IMR-90 (cell line): ENCODE results near the gene AGFG1. TPM values are rescaled to one million over a fixed set of nuclear protein-coding genes. Genes with fewer than 3 reads are reported as not detected.

ENCODE experiments used
- ATAC-seq: fragments of 200-7000 bp; cut with Tn5 transposase; 2 replicates; pipeline ENCODE4 v1.9.1; 2020; ENCODE audit warnings: low read depth, mild to moderate bottlenecking, moderate library complexity
- BruUV-seq: library from RNA; stranded (reverse); fragments of 400-500 nt; replicated peaks from 2 replicates; lab custom pipeline; 2021; lab: Mats Ljungman, UMichigan
- CTCF ChIA-PET: fragments of 300-600 bp; formaldehyde crosslinking; extraction: SDS; loops from one replicate; lab custom pipeline; 2021; ENCODE audit warnings: antibody characterized with exemption; lab: Yijun Ruan, JAX
- POLR2A ChIA-PET: fragments of 300-600 bp; sonication (Branson Sonifier 250); formaldehyde crosslinking; loops from one replicate; lab custom pipeline; 2022; ENCODE audit warnings: antibody characterized with exemption; ENCODE audit not compliant: unreplicated experiment; lab: Charles Lee
- DNase-seq: peaks from one replicate; pipeline ENCODE4 v3.0.0; 2013
- H2AFZ ChIP-seq: replicated peaks from 2 replicates; pipeline ENCODE3; 2013; ENCODE audit warnings: low read length, mild to moderate bottlenecking; ENCODE audit not compliant: poor library complexity
- H2AK5ac ChIP-seq: 2 replicates; pipeline ENCODE4 v1.6.1; 2013; ENCODE audit warnings: low read depth, low read length, inconsistent platforms
- H2AK9ac ChIP-seq: replicated peaks from 2 replicates; pipeline ENCODE3; 2013; ENCODE audit warnings: mild to moderate bottlenecking, low read depth, low read length, moderate library complexity; ENCODE audit not compliant: poor library complexity
- H2BK120ac ChIP-seq: 2 replicates; pipeline ENCODE4 v1.6.1; 2013; ENCODE audit warnings: low read depth, low read length, inconsistent platforms
- H2BK15ac ChIP-seq: 3 replicates; pipeline ENCODE4 v1.6.1; 2013; ENCODE audit warnings: low read depth, low read length, inconsistent platforms
- H2BK20ac ChIP-seq: 2 replicates; pipeline ENCODE4 v1.6.1; 2013; ENCODE audit warnings: low read depth, mild to moderate bottlenecking, inconsistent platforms, low read length, moderate library complexity
- H2BK5ac ChIP-seq: 2 replicates; pipeline ENCODE4 v1.6.1; 2013; ENCODE audit warnings: mild to moderate bottlenecking, low read depth, low read length, inconsistent platforms; ENCODE audit not compliant: poor library complexity, severe bottlenecking
- H3K14ac ChIP-seq: replicated peaks from 2 replicates; pipeline ENCODE4 v1.6.1; 2013; ENCODE audit warnings: low read depth, low read length, inconsistent platforms
- H3K18ac ChIP-seq: 2 replicates; pipeline ENCODE4 v1.6.1; 2013; ENCODE audit warnings: low read depth, low read length, control low read depth
- H3K23ac ChIP-seq: 2 replicates; pipeline ENCODE4 v1.6.1; 2013; ENCODE audit warnings: low read depth, low read length, inconsistent platforms
- H3K27ac ChIP-seq: 2 replicates; pipeline ENCODE4 v1.5.1; 2013; ENCODE audit warnings: mild to moderate bottlenecking, control low read depth, low read length; ENCODE audit not compliant: insufficient read depth
- H3K27me3 ChIP-seq: 2 replicates; pipeline ENCODE4 v1.6.1; 2013; ENCODE audit warnings: low read length; ENCODE audit not compliant: control insufficient read depth, insufficient read depth
- H3K36me3 ChIP-seq: 2 replicates; pipeline ENCODE4 v1.6.1; 2013; ENCODE audit warnings: low read length, mixed read lengths; ENCODE audit not compliant: control insufficient read depth, insufficient read depth
- H3K4ac ChIP-seq: 2 replicates; pipeline ENCODE4 v1.6.1; 2013; ENCODE audit warnings: low read depth, low read length, inconsistent platforms
- H3K4me1 ChIP-seq: 2 replicates; pipeline ENCODE4 v1.6.1; 2013; ENCODE audit warnings: low read length, mixed read lengths; ENCODE audit not compliant: control insufficient read depth, insufficient read depth
- H3K4me2 ChIP-seq: 2 replicates; pipeline ENCODE4 v1.6.1; 2013; ENCODE audit warnings: low read depth, mild to moderate bottlenecking, control low read depth, low read length, moderate library complexity
- H3K4me3 ChIP-seq: 2 replicates; pipeline ENCODE4 v1.5.1; 2013; ENCODE audit warnings: low read depth, mild to moderate bottlenecking, control low read depth, low read length, moderate library complexity; ENCODE audit not compliant: insufficient read depth
- H3K56ac ChIP-seq: 2 replicates; pipeline ENCODE4 v1.6.1; 2013; ENCODE audit warnings: low read length, inconsistent platforms; ENCODE audit not compliant: insufficient read depth; ENCODE audit errors: extremely low read depth
- H3K79me1 ChIP-seq, 2 experiments: 2 replicates each; pipeline ENCODE4 v1.6.1; 2013; ENCODE audit warnings: low read length in 2 of 2, inconsistent platforms in 1 of 2, low read depth in 1 of 2
- H3K9ac ChIP-seq: 2 replicates; pipeline ENCODE4 v1.6.1; 2013; ENCODE audit warnings: low read depth, low read length, control low read depth
- H3K9me1 ChIP-seq: 2 replicates; pipeline ENCODE4 v1.6.1; 2013; ENCODE audit warnings: low read length, inconsistent platforms; ENCODE audit not compliant: insufficient read depth
- H3K9me3 ChIP-seq: 2 replicates; pipeline ENCODE4 v1.6.1; 2013; ENCODE audit warnings: low read length; ENCODE audit not compliant: control insufficient read depth, insufficient read depth
- H4K20me1 ChIP-seq: 2 replicates; pipeline ENCODE4 v1.6.1; 2013; ENCODE audit warnings: low read length, inconsistent platforms; ENCODE audit not compliant: insufficient read depth
- H4K5ac ChIP-seq: 2 replicates; pipeline ENCODE4 v1.6.1; 2013; ENCODE audit warnings: mild to moderate bottlenecking, low read depth, low read length, control low read depth
- H4K8ac ChIP-seq, 2 experiments: 2 replicates each; pipeline ENCODE4 v1.6.1; 2013; ENCODE audit warnings: low read depth in 2 of 2, low read length in 2 of 2, control low read depth in 1 of 2, inconsistent platforms in 1 of 2
- H4K91ac ChIP-seq: 2 replicates; pipeline ENCODE4 v1.6.1; 2013; ENCODE audit warnings: low read depth, low read length, inconsistent platforms; ENCODE audit not compliant: insufficient read depth
- BHLHE40 ChIP-seq: fragments of 150-350 bp; IDR thresholded peaks from 2 replicates; pipeline ENCODE4 v1.6.1; 2016; ENCODE audit warnings: mild to moderate bottlenecking, low read depth, low read length
- CEBPB ChIP-seq: IDR thresholded peaks from 2 replicates; pipeline ENCODE4 v1.6.1; 2012; ENCODE audit warnings: low read depth, low read length, improper control_type of control experiment
- CHD1 ChIP-seq: IDR thresholded peaks from 2 replicates; pipeline ENCODE4 v1.6.1; 2012; ENCODE audit warnings: low read depth, low read length, improper control_type of control experiment
- FOS ChIP-seq: fragments of 150-350 bp; IDR thresholded peaks from 2 replicates; pipeline ENCODE4 v1.6.1; 2016; ENCODE audit warnings: low read depth, low read length
- MAFK ChIP-seq: IDR thresholded peaks from 2 replicates; pipeline ENCODE4 v1.6.1; 2012; ENCODE audit warnings: low read depth, low read length, improper control_type of control experiment
- MAZ ChIP-seq: IDR thresholded peaks from 2 replicates; pipeline ENCODE4 v1.6.1; 2012; ENCODE audit warnings: low read depth, mild to moderate bottlenecking, low read length, improper control_type of control experiment, moderate library complexity, borderline replicate concordance
- MXI1 ChIP-seq: IDR thresholded peaks from 2 replicates; pipeline ENCODE4 v1.6.1; 2012; ENCODE audit warnings: low read depth, mild to moderate bottlenecking, low read length, moderate library complexity, borderline replicate concordance
- NFE2L2 ChIP-seq: fragments of 150-350 bp; IDR thresholded peaks from 2 replicates; pipeline ENCODE4 v1.6.1; 2016; ENCODE audit warnings: low read depth, mild to moderate bottlenecking, low read length
- POLR2A ChIP-seq: IDR thresholded peaks from 2 replicates; pipeline ENCODE4 v1.6.1; 2012; ENCODE audit warnings: mild to moderate bottlenecking, low read depth, low read length
- RAD21 ChIP-seq: IDR thresholded peaks from 2 replicates; pipeline ENCODE4 v1.6.1; 2012; ENCODE audit warnings: low read length, improper control_type of control experiment
- RCOR1 ChIP-seq: IDR thresholded peaks from 2 replicates; pipeline ENCODE4 v1.6.1; 2012; ENCODE audit warnings: mild to moderate bottlenecking, low read length, improper control_type of control experiment; ENCODE audit not compliant: insufficient replicate concordance
- RFX5 ChIP-seq: IDR thresholded peaks from 2 replicates; pipeline ENCODE4 v1.8.0; 2012; ENCODE audit warnings: low read depth, mild to moderate bottlenecking, low read length, moderate library complexity
- SMC3 ChIP-seq: fragments of 150-350 bp; IDR thresholded peaks from 2 replicates; pipeline ENCODE4 v1.6.1; 2016; ENCODE audit warnings: low read depth, mild to moderate bottlenecking, antibody characterized with exemption, low read length, moderate library complexity
- WGBS, 2 experiments: methylation state at CpG; one replicate each; pipeline versions ENCODE4 v1.1.5 to v1.1.7; 2013; ENCODE audit warnings: missing lambda C conversion rate in 2 of 2; ENCODE audit not compliant: insufficient read length in 1 of 2; ENCODE audit errors: extremely low coverage in 2 of 2; 5-methylcytosine and 5-hydroxymethylcytosine counted together
- dilution Hi-C: fragments of 300-500 bp; cut with HindIII; formaldehyde crosslinking; loops from one replicate; pipeline ENCODE4 v1.14.3; 2018; ENCODE audit warnings: low sequenced_read_pairs; ENCODE audit not compliant: unreplicated experiment
- in situ Hi-C: fragments of 300-500 bp; cut with MboI; formaldehyde crosslinking; loops from 3 replicates; pipeline ENCODE4 v1.14.3; 2019; ENCODE audit warnings: low sequenced_read_pairs, inconsistent platforms, mixed read lengths
- intact Hi-C: fragments of 100-400 bp; cut with micrococcal nuclease; formaldehyde crosslinking; loops from 2 replicates; pipeline ENCODE4 v1.10.0; 2022
- polyA plus RNA-seq, 3 experiments: library from polyadenylated mRNA; depleted of rRNA; stranded (reverse); fragments of >200 nt; gene quantifications; 2 replicates each; pipeline ENCODE4 v1.2.3, GENCODE V29; 2012; ENCODE audit warnings: low replicate concordance in 1 of 3
- total RNA-seq: library from RNA; depleted of rRNA; stranded (reverse); fragments of >200 nt; gene quantifications from 2 replicates; pipeline ENCODE4 v1.2.3, GENCODE V29; 2012
- TF ChIP-seq, protein P1 (sequence below): conservative IDR thresholded peaks from 2 replicates; pipeline ENCODE4 v1.5.1; 2012; ENCODE audit warnings: mild to moderate bottlenecking, low read depth, low read length, improper control_type of control experiment
- TF ChIP-seq, protein P2 (sequence below): fragments of 150-350 bp; IDR thresholded peaks from 2 replicates; pipeline ENCODE4 v1.6.1; 2016; ENCODE audit warnings: low read depth, mild to moderate bottlenecking, low read length, moderate library complexity, borderline replicate concordance
- TF ChIP-seq, protein P3 (sequence below): fragments of 150-350 bp; IDR thresholded peaks from 2 replicates; pipeline ENCODE4 v1.6.1; 2017; ENCODE audit warnings: mild to moderate bottlenecking, antibody characterized with exemption, low read length, low read depth

AGFG1 gene
- total and polyA plus RNA-seq, 2 of the 4 experiments (the other 2 are of a cell fraction), result 58.4 to 126 TPM

GRCh38 chr2:227506456-227506855 lies 34.5 kb downstream of the AGFG1 start:
- no peak overlapping the region for H2BK15ac ChIP-seq
- H2AK9ac ChIP-seq, result no peak overlapping the region
- no peak overlapping the region for H2AFZ ChIP-seq
- no peak for DNase-seq
- BruUV-seq, result no TSS peak
- H3K36me3 ChIP-seq, result peaks cover 3% of the 10 kb centered on the region
- H3K4me3 ChIP-seq, result no peak overlapping the region
- peaks cover 12% of the 10 kb centered on the region for H3K4me1 ChIP-seq
- peaks cover 20 to 59% of the 10 kb centered on the region in 2 experiments for H3K79me1 ChIP-seq
- peaks cover 80% of the 10 kb centered on the region for H4K20me1 ChIP-seq
- H3K4me2 ChIP-seq, result no peak overlapping the region
- intact Hi-C loops (no loop called here), in situ Hi-C loops (no loop called here), dilution Hi-C loops (no loop called here)
- H2BK120ac ChIP-seq, result no peak overlapping the region
- ATAC-seq, result no peak
- H2BK5ac ChIP-seq, result no peak overlapping the region
- H3K27me3 ChIP-seq, result no peaks in the 10 kb centered on the region
- H3K4ac ChIP-seq, result no peak overlapping the region
- no peak overlapping the region for H2AK5ac ChIP-seq
- no CpG with 5 or more reads among the region's 1 CpG for WGBS, 2 experiments
- H4K8ac ChIP-seq, result no peak overlapping the region
- no peak overlapping the region for H3K56ac ChIP-seq
- no peak overlapping the region for H4K5ac ChIP-seq
- no peak overlapping the region for H3K9ac ChIP-seq
- H4K91ac ChIP-seq, result no peak overlapping the region
- TF ChIP-seq, protein P1, sequence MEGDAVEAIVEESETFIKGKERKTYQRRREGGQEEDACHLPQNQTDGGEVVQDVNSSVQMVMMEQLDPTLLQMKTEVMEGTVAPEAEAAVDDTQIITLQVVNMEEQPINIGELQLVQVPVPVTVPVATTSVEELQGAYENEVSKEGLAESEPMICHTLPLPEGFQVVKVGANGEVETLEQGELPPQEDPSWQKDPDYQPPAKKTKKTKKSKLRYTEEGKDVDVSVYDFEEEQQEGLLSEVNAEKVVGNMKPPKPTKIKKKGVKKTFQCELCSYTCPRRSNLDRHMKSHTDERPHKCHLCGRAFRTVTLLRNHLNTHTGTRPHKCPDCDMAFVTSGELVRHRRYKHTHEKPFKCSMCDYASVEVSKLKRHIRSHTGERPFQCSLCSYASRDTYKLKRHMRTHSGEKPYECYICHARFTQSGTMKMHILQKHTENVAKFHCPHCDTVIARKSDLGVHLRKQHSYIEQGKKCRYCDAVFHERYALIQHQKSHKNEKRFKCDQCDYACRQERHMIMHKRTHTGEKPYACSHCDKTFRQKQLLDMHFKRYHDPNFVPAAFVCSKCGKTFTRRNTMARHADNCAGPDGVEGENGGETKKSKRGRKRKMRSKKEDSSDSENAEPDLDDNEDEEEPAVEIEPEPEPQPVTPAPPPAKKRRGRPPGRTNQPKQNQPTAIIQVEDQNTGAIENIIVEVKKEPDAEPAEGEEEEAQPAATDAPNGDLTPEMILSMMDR, result no peak
- TF ChIP-seq MAZ (no peak), POLR2A (no peak), MXI1 (no peak), CHD1 (no peak), NFE2L2 (no peak), CEBPB (no peak), BHLHE40 (no peak), FOS (no peak), MAFK (no peak), SMC3 (no peak), RAD21 (no peak), RCOR1 (no peak), RFX5 (no peak)
- TF ChIP-seq, protein P2, sequence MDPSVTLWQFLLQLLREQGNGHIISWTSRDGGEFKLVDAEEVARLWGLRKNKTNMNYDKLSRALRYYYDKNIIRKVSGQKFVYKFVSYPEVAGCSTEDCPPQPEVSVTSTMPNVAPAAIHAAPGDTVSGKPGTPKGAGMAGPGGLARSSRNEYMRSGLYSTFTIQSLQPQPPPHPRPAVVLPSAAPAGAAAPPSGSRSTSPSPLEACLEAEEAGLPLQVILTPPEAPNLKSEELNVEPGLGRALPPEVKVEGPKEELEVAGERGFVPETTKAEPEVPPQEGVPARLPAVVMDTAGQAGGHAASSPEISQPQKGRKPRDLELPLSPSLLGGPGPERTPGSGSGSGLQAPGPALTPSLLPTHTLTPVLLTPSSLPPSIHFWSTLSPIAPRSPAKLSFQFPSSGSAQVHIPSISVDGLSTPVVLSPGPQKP, result no peak
- TF ChIP-seq, protein P3, sequence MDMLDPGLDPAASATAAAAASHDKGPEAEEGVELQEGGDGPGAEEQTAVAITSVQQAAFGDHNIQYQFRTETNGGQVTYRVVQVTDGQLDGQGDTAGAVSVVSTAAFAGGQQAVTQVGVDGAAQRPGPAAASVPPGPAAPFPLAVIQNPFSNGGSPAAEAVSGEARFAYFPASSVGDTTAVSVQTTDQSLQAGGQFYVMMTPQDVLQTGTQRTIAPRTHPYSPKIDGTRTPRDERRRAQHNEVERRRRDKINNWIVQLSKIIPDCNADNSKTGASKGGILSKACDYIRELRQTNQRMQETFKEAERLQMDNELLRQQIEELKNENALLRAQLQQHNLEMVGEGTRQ, result no peak
- H2BK20ac ChIP-seq, result no peak overlapping the region
- H3K18ac ChIP-seq, result no peak overlapping the region
- 0 out of 2 replicates have a peak overlapping the region, but pooled peaks have one; percentile 23 for H3K14ac ChIP-seq
- H3K9me3 ChIP-seq, result no peaks in the 10 kb centered on the region
- ChIA-PET POLR2A (no interaction called here), CTCF (interaction anchor here (0.8 to 1.0 kb wide), 2 partner anchors 262 to 268 kb away, joined by 3 to 4 read pairs; no protein-coding TSS in a partner anchor)
- H3K23ac ChIP-seq, result no peak overlapping the region
- H3K27ac ChIP-seq, result no peak overlapping the region
- peaks cover 18% of the 10 kb centered on the region for H3K9me1 ChIP-seq
